H9 (cell line): ENCODE results near the gene LMF1. TPM values are rescaled to one million over a fixed set of nuclear protein-coding genes. Genes with fewer than 3 reads are reported as not detected.

Experiments
- DNase-seq: peaks from one replicate; pipeline ENCODE4 v3.0.0-alpha.2; 2017
- H2AFZ ChIP-seq: one replicate; pipeline ENCODE4 v1.6.1; 2013; ENCODE audit warnings: mild to moderate bottlenecking, low read length, control low read depth, moderate library complexity
- H2AK5ac ChIP-seq: 2 replicates; pipeline ENCODE4 v1.6.1; 2013; ENCODE audit warnings: low read length, control low read depth, mixed read lengths; ENCODE audit not compliant: insufficient read length
- H2BK120ac ChIP-seq: one replicate; pipeline ENCODE4 v1.6.1; 2013; ENCODE audit warnings: low read depth, mild to moderate bottlenecking, low read length, control low read depth, inconsistent platforms; ENCODE audit not compliant: poor library complexity, severe bottlenecking
- H2BK12ac ChIP-seq: 2 replicates; pipeline ENCODE4 v1.6.1; 2013; ENCODE audit warnings: low read length, control low read depth, mixed read lengths, low read depth; ENCODE audit not compliant: insufficient read length
- H2BK15ac ChIP-seq: 2 replicates; pipeline ENCODE4 v1.6.1; 2013; ENCODE audit warnings: low read depth, low read length, control low read depth
- H2BK20ac ChIP-seq: one replicate; pipeline ENCODE4 v1.6.1; 2013; ENCODE audit warnings: low read depth, mild to moderate bottlenecking, low read length, control low read depth, inconsistent platforms; ENCODE audit not compliant: poor library complexity, severe bottlenecking
- H2BK5ac ChIP-seq: 2 replicates; pipeline ENCODE4 v1.6.1; 2013; ENCODE audit warnings: low read length, control low read depth, mixed read lengths; ENCODE audit not compliant: insufficient read length
- H3K14ac ChIP-seq: 2 replicates; pipeline ENCODE4 v1.6.1; 2013; ENCODE audit warnings: low read length, control low read depth; ENCODE audit not compliant: insufficient read depth
- H3K18ac ChIP-seq: 2 replicates; pipeline ENCODE4 v1.6.1; 2013; ENCODE audit warnings: low read depth, mild to moderate bottlenecking, mixed read lengths, low read length, control low read depth; ENCODE audit not compliant: insufficient read length
- H3K23ac ChIP-seq: 2 replicates; pipeline ENCODE4 v1.6.1; 2013; ENCODE audit warnings: low read length, control low read depth, mixed read lengths, low read depth; ENCODE audit not compliant: insufficient read length
- H3K23me2 ChIP-seq: 2 replicates; pipeline ENCODE4 v1.6.1; 2013; ENCODE audit warnings: low read depth, mild to moderate bottlenecking, mixed read lengths, low read length, control low read depth; ENCODE audit not compliant: insufficient read length, poor library complexity, severe bottlenecking
- H3K27ac ChIP-seq: 2 replicates; pipeline ENCODE4 v1.5.1; 2013; ENCODE audit warnings: low read length, control low read depth, mixed read lengths, low read depth; ENCODE audit not compliant: insufficient read length
- H3K27me3 ChIP-seq: 2 replicates; pipeline ENCODE4 v1.6.1; 2013; ENCODE audit warnings: low read length, control low read depth, inconsistent platforms; ENCODE audit not compliant: insufficient read depth
- H3K4ac ChIP-seq: 2 replicates; pipeline ENCODE4 v1.6.1; 2013; ENCODE audit warnings: low read depth, mild to moderate bottlenecking, control low read depth, inconsistent platforms, low read length, moderate library complexity
- H3K4me1 ChIP-seq: 2 replicates; pipeline ENCODE4 v1.6.1; 2013; ENCODE audit warnings: low read length, control low read depth, inconsistent platforms; ENCODE audit not compliant: insufficient read depth
- H3K4me2 ChIP-seq: 2 replicates; pipeline ENCODE4 v1.6.1; 2013; ENCODE audit warnings: low read length, control low read depth, mixed read lengths; ENCODE audit not compliant: insufficient read length, insufficient read depth
- H3K56ac ChIP-seq: 2 replicates; pipeline ENCODE4 v1.6.1; 2013; ENCODE audit warnings: low read depth, mild to moderate bottlenecking, mixed read lengths, low read length, control low read depth; ENCODE audit not compliant: insufficient read length
- H3K79me1 ChIP-seq: 2 replicates; pipeline ENCODE4 v1.6.1; 2013; ENCODE audit warnings: low read depth, mild to moderate bottlenecking, moderate library complexity, low read length, control low read depth, inconsistent platforms; ENCODE audit not compliant: insufficient read depth, poor library complexity, severe bottlenecking
- H3K79me2 ChIP-seq: 2 replicates; pipeline ENCODE4 v1.6.1; 2013; ENCODE audit warnings: low read length, control low read depth, inconsistent platforms; ENCODE audit not compliant: insufficient read depth
- H3K9ac ChIP-seq: 2 replicates; pipeline ENCODE4 v1.6.1; 2013; ENCODE audit warnings: low read length, control low read depth, mixed read lengths; ENCODE audit not compliant: insufficient read length; ENCODE audit errors: extremely low read depth
- H3K9me3 ChIP-seq: one replicate; pipeline ENCODE4 v1.6.1; 2013; ENCODE audit warnings: low read depth, low read length, inconsistent platforms; ENCODE audit not compliant: control insufficient read depth
- H3T11ph ChIP-seq: one replicate; pipeline ENCODE4 v1.6.1; 2013; ENCODE audit warnings: mild to moderate bottlenecking, low read length, control low read depth, inconsistent platforms
- H4K20me1 ChIP-seq: one replicate; pipeline ENCODE4 v1.6.1; 2013; ENCODE audit not compliant: control insufficient read depth, insufficient read length, insufficient read depth
- H4K5ac ChIP-seq: 2 replicates; pipeline ENCODE4 v1.6.1; 2013; ENCODE audit warnings: low read depth, mild to moderate bottlenecking, mixed read lengths, low read length, control low read depth; ENCODE audit not compliant: insufficient read length
- H4K8ac ChIP-seq: replicated peaks from 2 replicates; pipeline ENCODE4 v1.6.1; 2013; ENCODE audit warnings: low read length, control low read depth, mixed read lengths, low read depth; ENCODE audit not compliant: insufficient read length
- H4K91ac ChIP-seq: 2 replicates; pipeline ENCODE4 v1.6.1; 2013; ENCODE audit warnings: low read depth, mild to moderate bottlenecking, moderate library complexity, mixed read lengths, low read length, control low read depth; ENCODE audit not compliant: insufficient read length
- H3K27ac Mint-ChIP-seq, 3 experiments: 2 replicates in 2 of 3; 3 replicates in 1 of 3; pipeline ENCODE4 v1.8.0; 2020 to 2021; ENCODE audit warnings: mixed read lengths in 3 of 3, mild to moderate bottlenecking in 1 of 3, moderate library complexity in 1 of 3
- H3K27me3 Mint-ChIP-seq: 2 replicates; pipeline ENCODE4 v1.8.0; 2021; ENCODE audit warnings: low read depth, mild to moderate bottlenecking, moderate library complexity, mixed read lengths
- H3K36me3 Mint-ChIP-seq, 3 experiments: 2 replicates in 2 of 3; 3 replicates in 1 of 3; pipeline ENCODE4 v1.8.0; 2020 to 2021; ENCODE audit warnings: low read depth in 3 of 3, mixed read lengths in 3 of 3; ENCODE audit not compliant: insufficient read depth in 1 of 3
- H3K4me1 Mint-ChIP-seq, 2 experiments: 2 replicates each; pipeline ENCODE4 v1.8.0; 2020; ENCODE audit warnings: mixed read lengths in 2 of 2
- H3K4me3 Mint-ChIP-seq, 2 experiments: 2 replicates in 1 of 2; 3 replicates in 1 of 2; pipeline ENCODE4 v1.8.0; 2020 to 2021; ENCODE audit warnings: mild to moderate bottlenecking in 2 of 2, mixed read lengths in 2 of 2, moderate library complexity in 1 of 2
- H3K9me3 Mint-ChIP-seq, 2 experiments: 2 replicates in 1 of 2; 3 replicates in 1 of 2; pipeline ENCODE4 v1.8.0; 2020; ENCODE audit warnings: mild to moderate bottlenecking in 2 of 2, mixed read lengths in 2 of 2, moderate library complexity in 1 of 2
- WGBS: extraction: QIAGEN DNeasy Blood & Tissue Kit; methylation state at CpG from one replicate; pipeline ENCODE4 v1.1.7; 2013; ENCODE audit warnings: missing lambda C conversion rate, low lambda C conversion rate, mixed read lengths; ENCODE audit not compliant: insufficient read length; ENCODE audit errors: extremely low coverage; 5-methylcytosine and 5-hydroxymethylcytosine counted together
- total RNA-seq: library from RNA; stranded (reverse); gene quantifications from 2 replicates; pipeline ENCODE4 v1.2.1, GENCODE V29; 2021
- TF ChIP-seq, protein P1 (sequence below): fragments of 200-600 bp; sonication (generic); conservative IDR thresholded peaks from 3 replicates; pipeline ENCODE4 v1.8.0; 2021; ENCODE audit warnings: antibody characterized with exemption, mild to moderate bottlenecking

The LMF1 gene
- total RNA-seq, 1 experiment from 2014 or later, result 7.1 TPM

GRCh38 chr16:856101-856500 lies 114.7 kb downstream of the LMF1 start:
- Histone ChIP-seq H2AFZ (no peak overlapping the region), H3K4me1 (no peaks in the 10 kb centered on the region), H2BK5ac (no peak overlapping the region), H3K27ac (no peak overlapping the region), H3K9ac (no peak overlapping the region), H4K5ac (no peak overlapping the region), H3K9me3 (no peaks in the 10 kb centered on the region), H3K27me3 (no peaks in the 10 kb centered on the region), H3K18ac (no peak overlapping the region), H3K79me2 (no peaks in the 10 kb centered on the region), H3K23me2 (no peaks in the 10 kb centered on the region), H4K8ac (no peak overlapping the region), H2BK120ac (no peak overlapping the region), H2AK5ac (no peak overlapping the region), H3K23ac (no peak overlapping the region), H2BK12ac (no peak overlapping the region), H3K56ac (no peak overlapping the region), H3T11ph (no peak overlapping the region), H3K4me2 (no peak overlapping the region), H4K20me1 (no peaks in the 10 kb centered on the region), H3K4ac (no peak overlapping the region), H2BK15ac (no peak overlapping the region), H3K79me1 (no peaks in the 10 kb centered on the region), H4K91ac (no peak overlapping the region), H3K14ac (no peak overlapping the region; the same call in 1 of the 2 replicates), H2BK20ac (no peak overlapping the region)
- no peaks in the 10 kb centered on the region for H3K4me1 Mint-ChIP-seq
- peaks cover 3 to 37% (median 8%) of the 10 kb centered on the region in 3 experiments; a peak in 4 of 7 replicates for H3K36me3 Mint-ChIP-seq
- no peak for DNase-seq
- peaks cover 40 to 70% of the 10 kb centered on the region in 2 experiments for H3K9me3 Mint-ChIP-seq
- H3K27ac Mint-ChIP-seq, result no peak overlapping the region
- no CpG with 5 or more reads among the region's 12 CpGs for WGBS
- H3K27me3 Mint-ChIP-seq, result peaks cover 2% of the 10 kb centered on the region
- TF ChIP-seq, protein P1, sequence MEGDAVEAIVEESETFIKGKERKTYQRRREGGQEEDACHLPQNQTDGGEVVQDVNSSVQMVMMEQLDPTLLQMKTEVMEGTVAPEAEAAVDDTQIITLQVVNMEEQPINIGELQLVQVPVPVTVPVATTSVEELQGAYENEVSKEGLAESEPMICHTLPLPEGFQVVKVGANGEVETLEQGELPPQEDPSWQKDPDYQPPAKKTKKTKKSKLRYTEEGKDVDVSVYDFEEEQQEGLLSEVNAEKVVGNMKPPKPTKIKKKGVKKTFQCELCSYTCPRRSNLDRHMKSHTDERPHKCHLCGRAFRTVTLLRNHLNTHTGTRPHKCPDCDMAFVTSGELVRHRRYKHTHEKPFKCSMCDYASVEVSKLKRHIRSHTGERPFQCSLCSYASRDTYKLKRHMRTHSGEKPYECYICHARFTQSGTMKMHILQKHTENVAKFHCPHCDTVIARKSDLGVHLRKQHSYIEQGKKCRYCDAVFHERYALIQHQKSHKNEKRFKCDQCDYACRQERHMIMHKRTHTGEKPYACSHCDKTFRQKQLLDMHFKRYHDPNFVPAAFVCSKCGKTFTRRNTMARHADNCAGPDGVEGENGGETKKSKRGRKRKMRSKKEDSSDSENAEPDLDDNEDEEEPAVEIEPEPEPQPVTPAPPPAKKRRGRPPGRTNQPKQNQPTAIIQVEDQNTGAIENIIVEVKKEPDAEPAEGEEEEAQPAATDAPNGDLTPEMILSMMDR, result no peak
- no peak overlapping the region for H3K4me3 Mint-ChIP-seq
